ENCODE data around the gene GH1. TPM values are rescaled to one million over a fixed set of nuclear protein-coding genes. Genes with fewer than 3 reads are reported as not detected.
"Not testable (repeated sequence)": the region's sequence is repeated elsewhere in the genome, so short reads cannot be mapped to it uniquely, and the experiment has no call there.

GH1 gene
- total RNA-seq, 3 donors from 2014 or later: not detected

- TF ChIP-seq POLR2A (IDR thresholded peaks at IDR 0.05) (no peak), POLR2AphosphoS5 (IDR thresholded peaks at IDR 0.05) (no peak), CTCF (IDR thresholded peaks at IDR 0.05) (no peak)
Measured at GRCh38 chr17:63880706-63881105, 37.9 kb downstream of the GH1 start.

GRCh38 chr17:63878413-63878812 is 40.2 kb downstream of the GH1 start:
- H3K4me3 ChIP-seq; H3K4me1 ChIP-seq; H3K36me3 ChIP-seq; H3K9me3 ChIP-seq; H3K27ac ChIP-seq; H3K27me3 ChIP-seq; DNase-seq (ENCODE audit: low spot score in 2 of 2); intact Hi-C loops (cut with DNase I; ENCODE audit: low total_unique reads): not testable (repeated sequence)

More at GRCh38 chr17:63880706-63881105, 37.9 kb downstream of the GH1 start:
- Histone ChIP-seq H3K9me3 (no peaks in the 10 kb centered on the region), H3K27me3 (no peaks in the 10 kb centered on the region), H3K36me3 (no peaks in the 10 kb centered on the region), H3K4me1 (no peaks in the 10 kb centered on the region), H3K4me3 (no peak overlapping the region), H3K27ac (no peak overlapping the region)
- intact Hi-C loops (cut with DNase I; ENCODE audit: low total_unique reads): no loop called here
- DNase-seq (ENCODE audit: low spot score in 2 of 2): no peak

GRCh38 chr17:63874693-63875092 is 43.9 kb downstream of the GH1 start:
- DNase-seq (ENCODE audit: low spot score in 2 of 2); H3K4me1 ChIP-seq; H3K9me3 ChIP-seq; H3K27ac ChIP-seq; intact Hi-C loops (cut with DNase I; ENCODE audit: low total_unique reads); H3K27me3 ChIP-seq; H3K36me3 ChIP-seq; H3K4me3 ChIP-seq: not testable (repeated sequence)

GRCh38 chr17:63874061-63874626 is 44.5 kb downstream of the GH1 start:
- H3K9me3 ChIP-seq; H3K4me1 ChIP-seq; intact Hi-C loops (cut with DNase I; ENCODE audit: low total_unique reads); H3K27ac ChIP-seq; H3K4me3 ChIP-seq; H3K27me3 ChIP-seq; DNase-seq (ENCODE audit: low spot score in 2 of 2); H3K36me3 ChIP-seq: not testable (repeated sequence)

- DNase-seq (ENCODE audit: low spot score in 2 of 2); H3K9me3 ChIP-seq; H3K36me3 ChIP-seq; H3K4me1 ChIP-seq; H3K27ac ChIP-seq; H3K4me3 ChIP-seq; H3K27me3 ChIP-seq; intact Hi-C loops (cut with DNase I; ENCODE audit: low total_unique reads): not testable (repeated sequence)
Measured at GRCh38 chr17:63873577-63873976, 45.1 kb downstream of the GH1 start, which contains the start of gene CSH2. Gene CSH2, minus strand, starts transcription at chr17:63873677. Its CDS starts 63 bp downstream, at chr17:63873614.

- H3K4me1 ChIP-seq; DNase-seq (ENCODE audit: low spot score in 2 of 2); H3K36me3 ChIP-seq; H3K27ac ChIP-seq; H3K27me3 ChIP-seq; intact Hi-C loops (cut with DNase I; ENCODE audit: low total_unique reads); H3K4me3 ChIP-seq; H3K9me3 ChIP-seq: not testable (repeated sequence)
Measured at GRCh38 chr17:63871646-63872365, 46.8 kb downstream of the GH1 start.

GRCh38 chr17:63870292-63870665 is 48.4 kb downstream of the GH1 start:
- DNase-seq (ENCODE audit: low spot score in 2 of 2); H3K4me3 ChIP-seq; H3K4me1 ChIP-seq; H3K36me3 ChIP-seq; H3K27ac ChIP-seq; intact Hi-C loops (cut with DNase I; ENCODE audit: low total_unique reads); H3K27me3 ChIP-seq; H3K9me3 ChIP-seq: not testable (repeated sequence)

- H3K9me3 ChIP-seq; H3K4me3 ChIP-seq; DNase-seq (ENCODE audit: low spot score in 2 of 2); intact Hi-C loops (cut with DNase I; ENCODE audit: low total_unique reads); H3K27ac ChIP-seq; H3K27me3 ChIP-seq; H3K36me3 ChIP-seq; H3K4me1 ChIP-seq: not testable (repeated sequence)
Measured at GRCh38 chr17:63869491-63870291, 48.9 kb downstream of the GH1 start.

Other genes with a start within 250 kb of the GH1 start
- gene LIMD2, start 218.7 kb downstream of the GH1 start, total RNA-seq: 10 to 100 TPM in 1 of 3 donors, 1 to 10 TPM in 2; 6.1 to 10.5 (median 7.2) TPM
- gene STRADA, start 177.0 kb downstream of the GH1 start, total RNA-seq: 10 to 100 TPM; 25.9 to 33.8 (median 26.2) TPM
- gene CCDC47, start 145.2 kb downstream of the GH1 start, total RNA-seq: 10 to 100 TPM; 54.1 to 89.5 (median 81.7) TPM
- 100 to 1,000 TPM; 131 to 139 (median 139) TPM for gene DDX42, start 144.7 kb downstream of the GH1 start, total RNA-seq
- gene PSMC5, start 91.4 kb downstream of the GH1 start, total RNA-seq: 100 to 1,000 TPM in 2 of 3 donors, 10 to 100 TPM in 1; 98.3 to 110 (median 104) TPM
- 10 to 100 TPM; 55.4 to 78.7 (median 59.1) TPM for gene FTSJ3, start 91.2 kb downstream of the GH1 start, total RNA-seq
- gene SMARCD2, start 76.2 kb downstream of the GH1 start, total RNA-seq: 100 to 1,000 TPM; 142 to 210 (median 192) TPM
- gene CSH2, start 45.2 kb downstream of the GH1 start, total RNA-seq: not detected
- gene GH2, start 36.9 kb downstream of the GH1 start, total RNA-seq: not detected
- not detected for gene CSH1, start 22.3 kb downstream of the GH1 start, total RNA-seq
- not detected for gene CSHL1, start 7.6 kb downstream of the GH1 start, total RNA-seq
- gene CD79B, start 13.5 kb upstream of the GH1 start, total RNA-seq: 1 to 10 TPM; 2.2 to 7.9 (median 3.4) TPM
- gene SCN4A, start 54.1 kb upstream of the GH1 start, total RNA-seq: 10 to 100 TPM in 2 of 3 donors, 1 to 10 TPM in 1; 1.0 to 16.7 (median 10.2) TPM
- 1 to 10 TPM in 1 of 3 donors, under 1 TPM in 2; 0.15 to 1.3 (median 0.16) TPM for gene PRR29, start 79.5 kb upstream of the GH1 start, total RNA-seq
- gene ICAM2, start 101.8 kb upstream of the GH1 start, total RNA-seq: 100 to 1,000 TPM in 1 of 3 donors, 10 to 100 TPM in 2; 26.1 to 106 (median 32.2) TPM
- gene ERN1, start 211.3 kb upstream of the GH1 start, total RNA-seq: 10 to 100 TPM; 13.1 to 40.8 (median 34.7) TPM